Left renal cortex interstitium (tissue), 4 donors: ENCODE results near the gene WNT9B. TPM values are rescaled to one million over a fixed set of nuclear protein-coding genes. Genes with fewer than 3 reads are reported as not detected.

Experiments
- DNase-seq, 4 donors: peaks; one replicate each; pipeline ENCODE4 v3.0.0-alpha.2; 2013; ENCODE audit warnings: low read depth in 4 of 4, low spot score in 2 of 4, missing footprints in 1 of 4
- polyA plus RNA-seq, 4 donors: library from polyadenylated mRNA; unstranded; fragments of 120-200 nt; gene quantifications; one replicate each; pipeline ENCODE4 v1.2.1, GENCODE V29; 2013; ENCODE audit not compliant: insufficient read length in 4 of 4

Gene WNT9B
- polyA plus RNA-seq, 4 donors: 8.1 to 16.9 (median 11.8) TPM

GRCh38 chr17:46879101-46879500 is 27.7 kb downstream of the WNT9B start:
- DNase-seq: no peak

- DNase-seq: no peak
These were observed 29.6 kb downstream of the WNT9B start for GRCh38 chr17:46881015-46881414.

- DNase-seq: no peak
These were observed 31.3 kb downstream of the WNT9B start for GRCh38 chr17:46882666-46883065.

- DNase-seq: no peak
These were observed 32.6 kb downstream of the WNT9B start for GRCh38 chr17:46883871-46884520.

- no peak for DNase-seq
These were observed 33.2 kb downstream of the WNT9B start for GRCh38 chr17:46884552-46884951.

GRCh38 chr17:46885415-46886309 is 34.3 kb downstream of the WNT9B start:
- no peak for DNase-seq

GRCh38 chr17:46886310-46886663 is 34.9 kb downstream of the WNT9B start:
- DNase-seq: no peak

GRCh38 chr17:46887717-46888116 is 36.3 kb downstream of the WNT9B start:
- DNase-seq: no peak

- no peak for DNase-seq
These were observed 37.3 kb downstream of the WNT9B start for GRCh38 chr17:46888727-46889126.

- no peak for DNase-seq
These were observed 38.1 kb downstream of the WNT9B start for GRCh38 chr17:46889519-46889918.

- no peak for DNase-seq
These were observed 38.7 kb downstream of the WNT9B start for GRCh38 chr17:46889992-46890564.

- no peak for DNase-seq
These were observed 39.3 kb downstream of the WNT9B start for GRCh38 chr17:46890638-46891037.

GRCh38 chr17:46892192-46892703 is 40.9 kb downstream of the WNT9B start:
- no peak for DNase-seq

GRCh38 chr17:46894024-46894423 is 42.6 kb downstream of the WNT9B start:
- DNase-seq: no peak

GRCh38 chr17:46894476-46895151 is 43.2 kb downstream of the WNT9B start:
- DNase-seq: no peak

- DNase-seq: no peak
These were observed 43.8 kb downstream of the WNT9B start for GRCh38 chr17:46895171-46895570.

GRCh38 chr17:46896991-46897390 is 45.6 kb downstream of the WNT9B start:
- DNase-seq: no peak

GRCh38 chr17:46898364-46898763 is 47.0 kb downstream of the WNT9B start:
- no peak for DNase-seq

- no peak for DNase-seq
These were observed 47.5 kb downstream of the WNT9B start for GRCh38 chr17:46898860-46899259.

GRCh38 chr17:46901291-46901690 is 49.9 kb downstream of the WNT9B start:
- DNase-seq: no peak
